ENCODE data around the gene FOXN1.

DNA sequence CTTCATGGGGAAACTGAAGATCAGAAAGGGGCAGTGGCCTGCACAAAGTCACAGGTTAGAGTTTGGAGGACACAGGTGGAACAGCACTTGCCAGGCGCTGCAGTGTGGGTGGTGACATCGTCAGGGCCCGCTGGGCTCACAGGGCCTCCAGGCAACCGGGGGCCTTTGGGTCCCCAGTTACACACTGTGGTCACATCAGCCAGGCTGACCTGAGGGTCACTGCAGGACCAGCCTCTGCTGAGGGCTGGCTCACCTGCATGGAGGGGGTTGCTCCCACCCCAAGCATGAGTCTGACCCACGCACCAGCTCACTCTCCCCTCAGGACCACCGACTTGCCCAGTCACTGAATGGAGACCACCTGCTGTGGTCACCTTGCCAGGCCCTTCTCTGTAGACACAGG lies 17.0 kb downstream of the FOXN1 start:
- TF ChIP-seq, protein P1, sequence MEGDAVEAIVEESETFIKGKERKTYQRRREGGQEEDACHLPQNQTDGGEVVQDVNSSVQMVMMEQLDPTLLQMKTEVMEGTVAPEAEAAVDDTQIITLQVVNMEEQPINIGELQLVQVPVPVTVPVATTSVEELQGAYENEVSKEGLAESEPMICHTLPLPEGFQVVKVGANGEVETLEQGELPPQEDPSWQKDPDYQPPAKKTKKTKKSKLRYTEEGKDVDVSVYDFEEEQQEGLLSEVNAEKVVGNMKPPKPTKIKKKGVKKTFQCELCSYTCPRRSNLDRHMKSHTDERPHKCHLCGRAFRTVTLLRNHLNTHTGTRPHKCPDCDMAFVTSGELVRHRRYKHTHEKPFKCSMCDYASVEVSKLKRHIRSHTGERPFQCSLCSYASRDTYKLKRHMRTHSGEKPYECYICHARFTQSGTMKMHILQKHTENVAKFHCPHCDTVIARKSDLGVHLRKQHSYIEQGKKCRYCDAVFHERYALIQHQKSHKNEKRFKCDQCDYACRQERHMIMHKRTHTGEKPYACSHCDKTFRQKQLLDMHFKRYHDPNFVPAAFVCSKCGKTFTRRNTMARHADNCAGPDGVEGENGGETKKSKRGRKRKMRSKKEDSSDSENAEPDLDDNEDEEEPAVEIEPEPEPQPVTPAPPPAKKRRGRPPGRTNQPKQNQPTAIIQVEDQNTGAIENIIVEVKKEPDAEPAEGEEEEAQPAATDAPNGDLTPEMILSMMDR (IDR thresholded peaks at IDR 0.05; ENCODE audit: poor library complexity): no peak
- TF ChIP-seq EZH2 (IDR thresholded peaks at IDR 0.05; ENCODE audit: borderline replicate concordance) (no peak), EZH2phosphoT487 (IDR thresholded peaks at IDR 0.05; ENCODE audit: low read depth, severe bottlenecking, unreplicated experiment) (no peak)
